RPMI7951 (cell line): ENCODE measurements around the gene MADD. TPM values are rescaled to one million over a fixed set of nuclear protein-coding genes. Genes with fewer than 3 reads are reported as not detected.

Experiments
- DNase-seq: peaks from one replicate; pipeline ENCODE4 v3.0.0-alpha.2; 2012; ENCODE audit warnings: low read depth
- total RNA-seq: library from RNA; depleted of rRNA; stranded (reverse); fragments of >200 nt; shearing (Covaris generic); gene quantifications from 2 replicates; pipeline ENCODE4 v1.2.3, GENCODE V29; 2014

Gene MADD
- total RNA-seq, 1 experiment from 2014 or later: 13.5 TPM

DNA sequence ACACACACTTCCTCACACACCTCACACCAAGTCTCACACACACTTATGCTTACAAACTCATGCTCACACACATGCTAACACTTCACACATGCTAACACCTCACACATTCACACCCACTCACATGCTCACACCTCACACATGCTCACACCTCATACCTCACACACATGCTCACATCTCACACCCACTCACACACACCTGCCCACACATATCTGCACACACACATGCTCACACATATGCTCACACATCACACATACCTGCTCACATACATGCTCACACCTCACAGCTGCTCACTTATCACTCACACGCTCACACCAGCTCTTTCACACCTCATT lies 87.0 kb downstream of the MADD start:
- no peak for DNase-seq

DNA sequence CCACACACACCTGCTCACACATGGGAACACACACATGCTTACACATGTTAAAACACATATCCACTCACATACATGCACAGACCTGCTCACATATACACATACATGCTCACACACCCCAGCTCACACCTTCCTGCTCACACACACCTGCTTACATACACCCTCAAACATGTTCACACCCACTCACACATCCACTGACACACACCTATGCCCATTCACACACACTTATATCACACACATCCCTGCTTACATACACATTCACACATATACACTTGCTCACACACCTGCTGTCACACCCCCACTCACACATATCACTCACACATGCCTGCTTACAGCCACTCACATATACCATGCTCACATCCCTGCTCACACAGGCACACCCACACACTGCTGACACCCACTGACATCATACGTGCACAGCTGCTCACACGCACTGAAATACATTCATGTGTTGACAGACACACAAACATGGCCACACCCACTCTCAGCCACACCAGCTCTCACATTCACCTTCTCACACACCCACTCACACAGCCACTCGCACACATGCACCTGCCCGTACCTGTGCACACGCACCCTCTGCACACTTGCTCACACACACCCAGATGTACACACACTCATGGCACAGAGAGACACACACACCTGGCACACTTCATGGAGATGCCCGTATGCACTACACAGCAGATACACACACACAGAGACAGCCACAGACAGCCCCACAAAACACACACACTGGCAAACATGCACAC lies 88.2 kb downstream of the MADD start:
- no peak for DNase-seq

DNA sequence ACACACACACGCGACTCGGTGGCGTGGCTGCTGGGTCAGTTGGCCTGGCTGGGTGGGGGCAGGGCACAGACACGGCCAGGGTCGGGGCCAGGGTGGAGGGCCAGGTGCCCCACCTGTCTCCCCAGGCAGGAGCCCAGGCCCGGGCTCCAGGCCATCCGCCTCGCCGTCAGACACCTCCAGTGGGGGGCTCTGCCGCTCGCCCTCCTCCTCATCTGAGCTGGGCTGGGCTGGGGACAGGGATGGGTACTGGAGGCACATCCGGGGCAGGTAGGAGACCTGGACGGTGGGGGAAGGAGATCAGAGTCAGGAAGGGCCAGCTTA lies 88.8 kb downstream of the MADD start:
- DNase-seq: no peak

DNA sequence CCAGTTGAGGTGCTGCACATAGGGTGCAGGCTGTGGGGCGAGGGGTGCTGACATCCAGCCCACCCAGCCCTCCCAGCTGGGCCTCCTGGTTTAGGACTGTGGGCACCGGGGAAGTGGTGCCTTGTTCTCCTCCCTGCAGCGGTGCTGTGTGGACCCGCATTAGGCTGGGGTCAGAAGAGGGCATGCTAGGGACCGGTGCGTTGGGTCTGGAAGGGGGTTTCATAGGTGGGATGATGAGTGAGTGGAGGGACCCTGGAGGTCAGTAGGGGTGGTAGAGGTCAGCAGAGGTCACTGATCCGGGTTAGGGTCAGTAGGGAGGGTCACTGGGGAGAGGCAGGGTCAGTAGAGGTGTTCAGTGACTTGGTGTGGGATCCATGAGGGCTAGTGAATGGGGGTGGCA lies 89.2 kb downstream of the MADD start:
- no peak for DNase-seq

DNA sequence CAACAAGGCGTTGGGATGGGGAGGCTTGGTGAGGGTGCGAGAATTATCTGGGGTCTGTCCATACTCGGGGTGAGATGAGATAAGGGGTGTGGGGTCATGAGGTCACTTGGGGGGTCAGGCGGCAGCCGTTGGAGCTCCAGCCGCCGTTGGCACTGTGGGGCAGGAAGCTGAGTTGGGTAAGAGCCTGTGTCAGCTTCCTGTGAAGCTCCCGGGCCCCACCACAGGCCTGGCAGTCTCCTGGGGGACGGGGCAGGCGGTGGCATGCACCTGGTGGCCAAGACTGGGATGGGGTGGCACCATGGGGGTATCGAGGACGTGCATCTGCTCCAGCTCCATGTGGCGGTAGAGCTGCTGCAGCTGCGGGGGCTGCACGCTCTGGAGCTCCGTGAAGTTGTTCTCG lies 89.7 kb downstream of the MADD start:
- DNase-seq: no peak

DNA sequence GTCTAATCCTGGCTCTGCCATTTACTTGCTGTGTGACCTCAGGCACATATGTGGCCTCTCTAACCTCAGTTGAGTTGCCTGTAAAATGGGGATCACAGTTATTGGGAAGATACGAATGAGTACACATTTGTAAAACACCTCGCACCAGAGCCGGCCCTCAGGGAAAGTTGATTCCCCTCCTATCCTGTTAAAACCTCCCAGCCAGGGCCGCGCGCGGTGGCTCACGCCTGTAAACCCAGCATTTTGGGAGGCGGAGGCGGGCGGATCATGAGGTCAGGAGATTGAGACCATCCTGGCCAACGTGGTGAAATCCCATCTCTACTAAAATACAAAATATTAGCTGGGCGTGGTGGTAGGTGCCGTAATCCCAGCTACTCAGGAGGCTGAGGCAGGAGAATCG lies 90.4 kb downstream of the MADD start:
- no peak for DNase-seq

DNA sequence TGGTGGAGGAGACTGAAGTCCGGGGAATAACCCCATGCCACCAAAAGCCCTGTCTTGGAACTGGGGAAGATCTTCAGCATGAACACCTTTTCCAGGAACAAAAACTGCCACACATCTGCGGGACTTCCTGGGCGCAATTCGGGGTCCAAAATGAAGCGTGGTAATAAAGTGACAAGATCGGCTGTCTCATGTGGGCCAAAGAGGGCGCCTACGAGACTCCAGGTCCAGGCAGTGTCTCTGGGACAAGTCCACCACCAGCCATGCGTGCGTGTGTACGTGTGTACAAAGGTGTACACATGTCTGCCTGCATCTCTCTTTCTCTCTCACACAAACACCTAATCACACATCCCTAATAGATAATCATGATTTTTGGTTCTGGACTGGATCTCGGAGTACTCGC lies 91.5 kb downstream of the MADD start:
- no peak for DNase-seq

DNA sequence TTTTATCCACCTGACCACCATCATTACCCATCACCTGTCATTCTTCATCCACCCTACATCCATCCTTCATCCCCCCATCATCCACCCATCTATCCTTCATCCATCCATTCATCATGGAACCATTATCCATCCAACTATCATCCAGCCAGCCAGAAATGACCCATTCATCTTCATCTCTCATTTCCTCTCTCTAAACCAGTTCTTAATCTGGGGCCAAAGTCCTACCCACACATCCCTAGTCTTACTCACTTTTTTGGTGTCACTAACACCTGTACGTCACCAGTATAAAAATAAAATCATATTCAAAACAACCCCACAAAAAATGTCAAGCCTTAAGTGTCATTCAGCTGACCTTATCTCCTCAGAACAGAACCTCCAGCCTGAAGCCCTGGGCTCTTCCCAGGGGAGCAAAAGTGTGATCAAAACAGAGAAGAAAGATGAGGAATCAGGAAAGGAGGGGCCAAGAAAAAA lies 96.1 kb downstream of the MADD start:
- no peak for DNase-seq

DNA sequence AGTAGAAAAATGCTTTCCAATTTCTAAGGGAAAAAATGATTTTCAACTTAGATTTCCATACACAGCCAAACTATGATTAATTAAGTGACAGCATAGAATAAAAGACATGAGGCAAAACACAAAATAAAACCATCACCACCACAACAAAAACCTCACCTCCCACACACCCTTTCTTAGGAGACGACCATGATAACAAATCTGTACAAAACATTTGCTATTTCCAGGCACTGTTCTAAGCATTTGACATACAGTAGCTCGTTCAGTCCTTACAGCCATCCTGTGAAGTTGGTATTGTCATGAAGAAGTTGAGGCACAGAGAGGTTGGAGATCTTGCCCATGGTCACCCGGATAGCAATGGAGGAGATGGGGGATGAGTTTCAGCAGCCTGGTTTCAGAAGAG lies 99.7 kb downstream of the MADD start:
- DNase-seq: no peak

DNA sequence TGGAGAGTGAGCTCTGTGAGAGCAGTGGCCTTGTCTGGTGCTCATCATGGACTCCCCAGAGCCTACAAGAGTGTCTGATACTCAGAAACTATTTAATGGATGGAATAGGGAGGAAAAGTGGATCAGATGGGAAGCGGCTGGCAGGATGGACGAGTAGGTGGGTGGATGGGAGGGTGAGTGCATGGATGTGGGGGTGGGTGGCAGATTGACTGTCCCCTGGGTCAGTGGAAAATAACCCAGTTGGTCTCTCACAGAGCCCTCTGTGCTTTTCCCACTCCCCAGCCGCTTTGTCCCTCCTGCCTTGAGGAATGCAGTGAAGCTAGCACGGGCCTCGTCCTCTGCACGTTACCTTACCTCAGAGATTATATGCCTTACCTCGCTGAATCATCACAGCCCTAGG lies 102.5 kb downstream of the MADD start:
- no peak for DNase-seq

DNA sequence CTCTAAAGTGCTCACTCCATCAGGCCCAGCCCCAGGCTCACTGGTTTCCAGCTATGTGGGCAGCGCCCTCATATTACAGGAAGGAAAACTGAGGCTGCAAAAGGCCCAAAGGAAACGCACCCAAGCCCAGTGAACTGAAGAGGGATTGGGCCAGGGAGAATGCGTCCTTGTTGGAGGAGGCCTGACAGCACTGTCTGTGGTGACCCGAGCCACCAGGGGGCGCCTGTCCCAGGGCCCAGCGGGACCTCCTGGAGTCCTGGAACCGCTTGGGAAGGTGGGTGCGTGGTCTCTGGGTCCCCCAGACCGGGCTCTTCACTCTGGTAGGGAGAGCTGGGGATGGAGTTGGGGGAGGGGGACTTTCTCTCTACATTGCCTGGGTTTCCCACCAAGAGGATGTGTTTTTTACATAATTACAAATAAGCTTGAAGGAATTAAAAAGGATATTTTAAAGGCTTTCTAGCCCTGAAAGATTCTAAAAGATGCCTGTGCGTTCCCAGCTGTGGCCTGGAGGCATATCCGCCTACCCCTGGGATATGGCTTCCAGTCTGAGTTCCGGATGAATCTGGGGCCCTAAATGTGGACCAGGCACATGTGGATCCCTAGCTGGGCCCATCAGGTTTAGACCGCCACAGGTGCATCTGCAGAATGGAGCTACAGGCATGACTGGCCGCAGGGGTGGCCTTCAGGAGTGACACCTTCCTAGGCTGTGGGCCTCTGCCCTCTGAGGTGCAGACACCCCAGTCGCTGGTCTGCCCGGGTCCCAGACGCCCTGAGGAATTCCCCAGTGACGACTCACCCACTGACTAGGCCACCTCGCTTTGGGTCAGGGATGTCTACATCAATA lies 104.2 kb downstream of the MADD start:
- DNase-seq: peak; percentile 58

DNA sequence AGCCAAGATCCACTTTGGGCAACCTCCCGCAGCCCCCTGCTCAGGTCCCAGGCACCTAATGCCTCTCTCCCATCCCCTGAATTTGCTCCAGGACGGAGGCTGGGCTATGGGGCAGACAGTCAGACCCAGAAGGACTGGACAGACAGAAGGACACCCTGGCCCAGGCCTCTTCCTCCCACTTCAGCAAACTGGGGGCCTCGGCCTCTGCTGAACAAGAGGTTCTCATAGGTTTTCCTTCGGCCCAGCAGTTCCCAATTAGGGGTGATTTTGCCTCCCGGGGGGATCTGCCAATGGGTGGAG lies 104.7 kb downstream of the MADD start:
- no peak for DNase-seq

DNA sequence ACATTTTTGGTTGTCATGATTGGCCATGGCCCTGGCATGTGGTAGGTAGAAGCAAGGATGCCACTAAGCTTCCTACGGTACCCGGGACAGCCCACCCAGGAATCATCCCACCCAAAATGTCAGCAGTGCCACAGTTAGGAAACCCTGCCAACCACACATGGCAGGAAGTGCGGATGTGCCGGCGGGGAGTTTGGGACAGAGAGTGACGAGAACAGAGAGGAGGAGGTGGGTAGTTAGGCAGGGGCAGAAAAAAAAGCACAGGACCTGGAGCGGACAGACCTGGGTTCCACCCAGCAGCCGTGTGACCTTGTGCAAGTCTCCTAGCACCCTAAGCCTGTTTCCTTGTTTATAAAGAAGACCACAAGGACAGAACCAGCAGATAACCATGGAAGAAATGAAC lies 105.1 kb downstream of the MADD start:
- no peak for DNase-seq

DNA sequence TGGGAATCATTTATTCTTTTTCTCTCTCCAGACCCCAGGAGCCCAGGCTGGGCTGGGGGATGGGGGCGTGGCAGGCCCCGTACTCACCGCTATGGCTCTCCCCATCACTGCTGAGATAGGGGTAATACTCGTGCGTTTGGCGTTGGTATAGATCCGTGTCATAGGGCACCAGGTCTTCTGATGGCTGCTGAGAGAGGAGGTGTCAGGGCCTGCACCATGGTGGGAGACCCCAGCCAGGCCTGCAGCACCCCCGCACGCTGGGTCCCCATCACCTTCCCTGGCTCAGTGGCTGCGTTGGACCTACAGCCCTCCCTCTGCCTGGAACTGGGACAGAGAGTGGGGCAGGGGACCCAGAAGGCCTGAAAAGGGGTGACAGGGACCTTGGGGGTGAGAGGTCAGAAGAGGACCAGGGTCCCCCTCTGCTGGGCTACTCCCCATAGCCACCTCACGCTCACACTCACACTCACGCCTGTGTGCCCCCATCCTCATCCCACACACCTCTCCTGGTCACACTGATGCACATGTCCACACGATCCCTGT lies 105.7 kb downstream of the MADD start:
- DNase-seq: no peak

DNA sequence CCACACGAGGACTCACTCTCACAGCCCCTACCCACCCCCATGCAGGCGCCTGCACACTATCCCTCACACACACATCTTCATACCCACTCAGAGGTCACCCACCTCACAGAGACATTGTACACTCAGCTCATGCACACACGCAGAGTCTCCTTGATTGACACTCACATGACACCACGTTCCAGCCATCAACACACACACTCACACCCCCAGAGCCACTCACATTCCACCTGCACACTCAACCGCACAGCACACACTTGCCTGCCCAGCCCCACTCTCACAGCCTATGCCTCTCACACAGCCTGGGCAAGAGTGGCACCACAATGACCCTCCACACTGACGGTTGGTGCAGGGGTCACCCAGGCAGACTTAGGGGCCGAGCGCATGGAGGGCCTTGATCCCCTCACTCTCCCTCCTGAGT lies 106.2 kb downstream of the MADD start:
- DNase-seq: no peak

DNA sequence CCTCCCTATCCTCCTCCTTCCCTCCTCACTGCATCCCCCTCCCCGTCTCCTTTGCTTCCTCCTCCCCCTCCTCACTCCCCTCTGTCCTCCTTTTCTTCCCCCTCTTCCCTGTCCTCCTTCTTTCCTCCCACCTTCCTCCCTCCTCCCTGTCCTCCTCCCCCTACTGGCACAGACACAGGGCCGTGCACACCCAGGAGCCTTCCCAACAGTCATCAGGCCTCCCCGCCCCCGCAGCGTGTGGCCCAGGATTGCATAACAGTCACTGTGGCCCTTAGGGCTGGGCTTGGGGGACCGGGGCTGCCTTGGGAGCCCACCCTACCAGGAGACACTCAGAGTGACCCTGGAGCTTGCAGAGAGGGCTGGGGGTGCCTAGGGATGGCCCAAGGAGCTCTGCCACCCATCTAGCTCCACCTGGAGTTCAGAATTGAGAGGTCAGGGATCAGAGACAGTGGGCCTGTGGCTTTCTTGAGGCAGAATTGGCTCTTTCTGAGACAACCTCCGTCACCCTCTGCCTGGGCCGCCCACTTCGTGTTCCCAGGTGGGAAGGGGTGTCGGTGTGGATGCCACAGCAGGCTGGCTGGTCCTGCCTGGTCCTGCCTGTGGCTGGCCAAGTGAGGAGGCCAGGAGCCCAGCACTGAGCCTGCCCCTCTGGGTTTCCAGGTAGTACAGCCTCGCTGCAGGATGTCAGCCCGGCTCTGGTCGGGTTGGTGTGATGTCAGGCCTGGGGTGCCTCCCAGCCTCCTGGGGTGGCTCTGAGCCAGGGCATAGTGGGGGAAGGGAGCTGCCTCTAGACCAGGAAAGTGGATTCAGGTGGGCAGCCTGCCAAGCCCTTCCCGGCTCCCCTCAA lies 106.8 kb downstream of the MADD start:
- no peak for DNase-seq

DNA sequence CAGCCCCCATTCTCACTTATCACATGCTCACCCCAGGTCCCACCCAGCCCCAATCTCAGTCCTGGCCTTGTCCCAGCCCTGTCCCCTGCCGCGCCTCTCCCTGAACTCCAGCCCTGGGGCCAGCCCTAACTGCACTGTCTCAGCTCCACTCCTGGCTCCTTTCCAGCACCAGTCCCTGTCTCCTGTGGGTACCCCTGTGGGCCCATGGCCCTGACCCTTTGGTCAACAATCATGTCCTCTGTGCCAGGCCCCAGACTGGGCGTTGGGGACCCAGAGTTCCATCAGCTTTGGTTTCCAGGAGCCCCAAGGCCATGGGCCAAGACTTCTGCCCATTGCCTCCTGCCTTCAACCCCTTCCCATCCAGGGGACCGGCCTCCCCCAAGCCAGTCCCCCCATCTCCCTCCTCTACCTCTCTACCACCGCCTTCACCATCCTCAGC lies 107.7 kb downstream of the MADD start:
- no peak for DNase-seq

DNA sequence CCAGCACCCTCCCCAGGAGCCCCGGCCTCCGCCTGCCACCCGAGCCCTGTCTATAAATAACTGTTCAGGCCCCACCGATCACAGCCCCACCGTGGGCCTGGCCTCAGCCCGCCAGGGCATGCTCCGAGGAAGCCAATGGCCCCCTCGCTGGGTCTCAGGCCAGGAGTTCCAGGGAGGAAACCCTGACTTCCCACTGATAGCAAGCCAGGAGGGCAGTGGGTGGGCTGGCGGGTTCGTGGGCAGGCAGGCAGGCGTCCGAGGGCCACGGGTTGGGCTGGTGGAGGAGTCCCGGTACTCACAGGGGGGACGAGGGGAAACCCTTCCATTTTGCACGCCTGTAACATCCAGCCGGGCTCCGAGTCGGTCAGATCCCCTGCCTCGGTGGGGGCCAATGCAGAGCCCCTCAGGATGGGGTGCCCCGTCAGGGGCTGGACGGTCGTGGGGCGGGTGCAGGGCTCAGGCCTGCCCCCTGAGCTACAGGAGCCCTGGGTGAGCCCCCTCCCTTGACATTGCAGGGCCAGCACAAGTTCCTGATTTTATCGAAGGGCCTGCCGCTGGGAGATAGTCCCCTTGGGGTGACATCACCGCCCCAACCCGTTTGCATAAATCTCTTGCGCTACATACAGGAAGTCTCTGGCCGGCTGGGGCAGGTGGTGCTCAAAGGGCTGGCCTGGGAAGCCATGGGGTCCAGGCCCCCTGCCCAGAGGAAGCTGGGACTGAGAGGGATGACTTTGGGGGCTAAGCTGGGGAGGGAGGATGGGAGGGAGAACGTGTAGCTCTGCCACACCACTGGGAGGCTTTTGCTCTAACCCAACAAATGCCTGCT lies 108.3 kb downstream of the MADD start, which contains the start of gene SPI1:
Gene SPI1 (minus strand): TSS at position 538 of the 826 bp plus-strand sequence. CDS start 194 bp downstream, at position 344.
- DNase-seq: no peak

DNA sequence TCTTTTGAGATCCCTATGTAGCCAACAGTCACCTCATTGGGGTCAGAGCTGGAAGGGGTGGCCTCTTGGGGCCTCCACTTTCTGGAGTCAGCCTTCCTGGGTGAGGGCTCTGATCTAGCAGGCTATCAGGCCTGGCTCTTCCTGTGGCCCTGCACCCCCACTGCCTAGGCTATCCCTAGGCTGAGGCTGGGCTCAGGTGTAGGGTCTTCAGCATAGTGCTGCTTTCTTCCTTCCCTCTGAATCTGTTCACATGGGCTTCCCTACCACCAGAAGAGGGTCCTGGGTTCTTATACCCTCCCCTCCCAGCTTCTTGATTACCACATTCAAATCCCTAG lies 108.9 kb downstream of the MADD start:
- no peak for DNase-seq

DNA sequence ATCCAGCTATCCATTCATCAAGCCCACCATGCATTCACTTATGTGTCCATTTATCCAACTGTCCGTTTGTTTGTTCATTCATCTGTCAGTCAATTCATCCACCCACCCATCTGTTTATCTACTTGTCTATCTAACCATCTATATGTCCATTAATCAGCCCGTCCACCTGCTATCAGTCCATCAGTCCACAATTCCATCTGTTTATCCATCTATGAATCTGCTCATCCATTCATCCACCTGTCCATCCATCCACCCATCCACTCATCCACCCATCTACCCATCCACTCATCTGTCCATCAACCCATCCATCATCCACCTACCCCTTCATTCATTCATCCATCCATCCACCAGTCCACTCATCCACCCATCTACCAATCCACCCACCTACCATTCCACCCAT lies 109.4 kb downstream of the MADD start:
- no peak for DNase-seq
